OCI-LY1 (cell line): ENCODE results near the gene SERPINB8.

Source experiments
- CTCF ChIP-seq: fragments of 200-600 bp; sonication (generic), shearing (Covaris generic); IDR thresholded peaks from 2 replicates; pipeline ENCODE4 v1.5.1; 2017; ENCODE audit warnings: mild to moderate bottlenecking, antibody characterized with exemption, low read length, moderate library complexity, mixed read lengths
- EZH2 ChIP-seq: fragments of 200-600 bp; sonication (generic), shearing (Covaris generic); IDR thresholded peaks from 2 replicates; pipeline ENCODE4 v1.8.0; 2017; ENCODE audit warnings: borderline replicate concordance, mixed run types, mild to moderate bottlenecking, antibody characterized with exemption, low read length, moderate library complexity, mixed read lengths

- no peak for TF ChIP-seq EZH2
- TF ChIP-seq CTCF: no peak
These were observed 20.7 kb upstream of the SERPINB8 start, which contains the start of gene HMSD for GRCh38 chr18:63949068-63949737.
